GM21737 (cell line): ENCODE measurements around the gene MYL5.
"Not testable (repeated sequence)": the region's sequence is repeated elsewhere in the genome, so short reads cannot be mapped to it uniquely, and the experiment has no call there.

Experiments used
- ATAC-seq: cut with Tn5 transposase; IDR thresholded peaks from one replicate; pipeline ENCODE4 v1.9.1; 2021; ENCODE audit warnings: mild to moderate bottlenecking, moderate library complexity; ENCODE audit not compliant: unreplicated experiment

Gene MYL5

DNA sequence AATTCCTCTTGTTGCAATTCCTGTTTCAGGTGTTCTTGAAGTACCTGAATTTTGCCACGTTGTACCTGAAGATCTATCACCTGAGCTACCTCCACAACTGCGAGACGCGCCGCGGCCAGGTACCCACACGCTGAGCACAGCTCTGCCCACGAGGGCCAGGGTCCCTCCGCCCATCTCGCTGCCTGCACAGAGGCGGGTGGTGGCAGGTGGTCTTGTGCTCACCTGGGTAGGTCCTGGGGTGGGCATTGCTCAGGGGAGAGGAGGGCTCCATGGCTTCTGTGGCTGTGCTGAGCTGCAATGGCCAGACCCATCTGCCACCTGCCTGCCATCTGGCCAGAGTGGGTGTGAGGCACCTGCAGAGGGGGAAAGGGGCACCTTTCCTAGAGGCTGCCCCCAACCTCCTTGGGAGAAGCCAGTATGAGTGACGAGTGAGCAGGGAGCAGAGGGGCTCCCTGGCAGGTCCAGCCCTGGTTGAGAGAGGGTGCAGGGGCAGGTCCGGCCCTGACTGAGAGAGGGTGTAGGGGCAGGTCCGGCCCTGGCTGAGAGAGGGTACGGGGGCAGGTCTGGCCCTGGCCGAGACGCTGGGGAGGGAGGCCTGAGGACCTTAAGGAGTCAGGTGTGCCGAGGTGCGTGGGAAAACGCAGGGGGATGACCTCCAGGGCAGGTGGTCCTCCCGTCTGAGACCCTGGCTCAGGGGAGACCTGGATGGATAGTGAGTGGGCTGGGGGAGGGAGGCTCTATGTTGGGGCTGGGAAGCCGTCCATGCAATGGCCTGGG is 38.3 kb upstream of the MYL5 start:
- ATAC-seq: no peak

DNA sequence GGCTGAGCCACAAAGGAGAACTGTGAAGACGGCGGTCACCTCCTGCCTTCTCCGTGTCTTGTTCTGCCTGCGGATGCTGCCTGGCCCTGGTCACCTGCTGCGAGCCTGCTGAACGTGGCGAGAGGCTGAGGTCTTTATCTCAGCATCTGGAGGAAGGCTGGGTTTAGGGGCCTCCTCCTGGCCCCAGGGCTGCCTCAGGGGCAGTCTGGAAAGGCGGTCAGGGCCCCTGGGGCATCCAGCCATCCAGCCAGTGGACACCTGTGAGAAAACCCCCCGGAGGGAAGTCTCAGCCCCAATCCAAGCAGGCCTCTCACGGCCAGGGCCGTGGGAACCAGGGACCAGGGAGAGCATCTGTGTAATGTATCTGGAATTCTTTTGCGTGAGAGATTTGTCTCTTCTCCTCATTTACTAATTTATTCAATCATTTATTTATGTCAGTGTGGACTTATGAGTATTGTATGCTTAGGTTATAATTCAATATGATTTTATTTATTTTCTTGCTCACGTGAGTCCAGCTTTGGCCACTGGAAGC is 37.6 kb upstream of the MYL5 start:
- ATAC-seq: no peak

DNA sequence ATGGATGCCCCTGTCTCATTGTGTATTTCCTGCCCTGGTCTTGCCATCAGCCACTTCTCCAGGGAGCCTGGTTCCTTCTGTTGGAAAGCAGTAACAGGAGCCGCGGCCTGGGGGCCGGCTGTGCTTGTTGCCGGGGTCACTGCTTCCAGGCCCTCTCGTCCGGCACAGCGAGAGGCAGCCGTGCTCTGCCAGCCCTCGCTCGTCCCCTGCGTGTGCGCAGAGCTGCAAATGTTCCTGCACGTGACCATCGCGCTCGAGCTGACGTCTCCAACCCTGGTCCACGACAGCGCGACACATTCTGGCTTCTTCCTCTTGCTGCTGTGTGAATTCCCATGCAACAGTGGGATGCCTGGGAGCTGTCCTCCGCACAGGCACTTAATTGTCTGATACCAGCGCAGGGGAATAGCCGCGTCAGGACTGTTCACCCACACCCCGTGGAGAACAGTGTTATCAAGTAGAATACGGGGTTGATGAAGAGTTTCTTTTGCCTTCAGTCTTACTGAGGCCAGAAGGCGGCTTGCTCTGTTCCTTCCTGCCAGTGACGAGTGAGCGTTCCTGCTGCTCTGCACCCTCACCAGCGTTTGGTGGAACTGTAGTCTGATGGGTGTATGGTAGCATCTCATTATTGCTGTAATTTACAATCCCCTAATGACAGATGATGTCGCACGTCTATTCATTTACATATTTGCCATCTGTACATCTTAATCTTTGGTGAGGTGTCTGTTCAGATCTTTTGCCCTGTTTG is 36.6 kb upstream of the MYL5 start:
- ATAC-seq: no peak

DNA sequence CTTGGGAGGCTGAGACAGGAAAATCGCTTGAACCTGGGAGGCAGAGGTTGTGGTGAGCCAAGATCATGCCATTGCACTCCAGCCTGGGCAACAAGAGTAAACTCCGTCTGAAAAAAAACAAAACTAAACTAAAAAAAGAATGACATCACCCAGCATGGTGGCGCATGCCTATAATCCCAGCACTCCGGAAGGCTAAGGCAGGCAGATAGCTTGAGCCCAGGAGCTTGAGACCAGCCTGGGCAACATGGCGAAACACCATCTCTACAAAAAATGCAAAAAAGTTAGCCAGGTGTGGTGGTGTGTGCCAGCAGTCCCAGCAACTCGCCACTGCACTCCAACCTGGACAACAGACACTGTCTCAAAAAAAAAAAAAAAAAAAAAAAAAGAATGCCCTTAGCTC is 32.0 kb upstream of the MYL5 start:
- ATAC-seq: not testable (repeated sequence)

DNA sequence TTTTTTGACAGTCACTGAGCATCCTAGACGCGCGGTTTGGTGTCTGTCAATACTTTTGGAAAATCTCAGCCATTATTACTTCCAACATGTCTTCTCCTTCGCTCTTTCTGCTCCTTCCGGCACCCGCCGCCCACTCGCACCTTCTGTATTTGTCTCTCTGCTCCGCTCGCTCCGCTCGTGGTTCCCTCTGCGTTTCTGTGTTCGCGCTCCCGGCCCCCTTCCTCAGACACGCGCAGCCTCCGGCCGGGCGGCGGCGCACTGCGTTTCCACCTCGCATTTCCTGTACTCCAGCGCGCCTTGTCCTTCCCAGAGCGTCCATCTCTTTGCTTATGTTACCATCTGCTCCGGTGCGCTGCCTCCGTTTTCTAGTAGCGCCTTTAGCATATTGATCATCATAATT is 27.9 kb upstream of the MYL5 start:
- ATAC-seq: no peak

DNA sequence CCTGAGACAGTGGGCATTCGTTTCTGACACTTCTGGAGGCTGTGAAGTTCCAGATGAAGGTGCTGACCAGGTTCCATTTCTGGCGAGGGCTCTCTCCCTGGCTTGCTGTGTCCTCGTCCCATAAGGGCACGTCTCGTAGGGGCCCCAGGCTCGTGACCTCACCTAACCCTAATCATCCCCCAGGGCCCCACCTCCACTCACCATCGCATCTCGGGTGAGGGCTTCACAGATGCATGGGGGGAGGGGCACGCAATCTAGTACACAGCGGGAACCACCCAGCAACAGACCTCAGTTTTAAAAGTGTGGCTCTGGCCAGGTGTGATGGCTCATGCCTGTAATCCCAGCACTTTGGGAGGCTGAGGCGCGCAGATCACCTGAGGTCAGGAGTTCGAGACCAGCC is 26.9 kb upstream of the MYL5 start:
- ATAC-seq: no peak

DNA sequence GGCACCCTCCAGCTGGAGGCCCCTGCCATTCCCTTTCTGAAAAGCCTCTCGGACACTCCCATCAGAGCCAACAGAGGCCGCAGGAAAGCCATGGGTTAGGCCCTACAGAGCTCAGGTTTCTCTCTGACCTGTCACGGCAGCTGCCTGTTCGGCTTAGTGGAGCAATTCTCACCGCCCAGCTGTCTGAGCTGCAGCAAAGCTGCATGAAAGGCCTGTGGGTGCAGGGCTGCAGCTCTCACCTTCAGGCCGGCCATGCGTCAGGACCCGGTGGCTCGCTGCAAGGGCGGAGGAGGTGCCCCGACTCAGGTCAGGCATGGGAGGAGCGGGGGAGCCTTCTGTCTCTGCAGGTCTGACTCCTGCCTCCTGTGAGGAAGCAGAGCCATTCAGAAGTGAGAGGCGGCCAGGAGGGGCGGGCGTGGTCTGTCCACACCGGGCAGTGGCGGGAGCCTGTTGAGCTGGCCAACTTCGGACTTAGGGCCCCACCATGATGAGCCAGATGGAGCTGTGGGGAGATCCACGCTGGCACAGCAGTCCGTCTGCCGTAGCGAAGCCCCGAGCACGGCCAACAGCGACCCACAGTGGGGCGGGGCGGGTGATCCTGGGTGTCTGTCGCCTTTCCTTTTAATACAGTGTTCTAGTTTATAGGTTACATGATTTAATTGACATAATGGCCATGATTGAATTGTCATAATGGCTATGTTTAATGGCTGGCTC is 25.6 kb upstream of the MYL5 start:
- no peak for ATAC-seq

DNA sequence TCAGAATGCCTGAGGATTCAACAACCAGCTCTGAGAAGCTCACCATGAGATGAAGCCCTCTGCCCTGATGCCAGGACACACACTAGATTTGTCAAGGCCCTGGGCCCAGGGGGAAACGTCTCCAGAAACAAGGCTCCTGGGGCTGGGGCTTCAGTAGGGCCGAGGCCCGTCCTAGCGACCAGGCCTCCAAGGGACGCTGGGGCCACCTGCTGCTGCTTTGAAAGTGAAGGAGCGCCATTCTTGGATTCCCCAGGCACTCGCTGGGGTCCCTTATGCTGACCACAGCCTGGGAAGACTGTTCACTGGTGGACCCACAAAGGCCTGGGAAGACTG is 25.1 kb upstream of the MYL5 start:
- no peak for ATAC-seq

DNA sequence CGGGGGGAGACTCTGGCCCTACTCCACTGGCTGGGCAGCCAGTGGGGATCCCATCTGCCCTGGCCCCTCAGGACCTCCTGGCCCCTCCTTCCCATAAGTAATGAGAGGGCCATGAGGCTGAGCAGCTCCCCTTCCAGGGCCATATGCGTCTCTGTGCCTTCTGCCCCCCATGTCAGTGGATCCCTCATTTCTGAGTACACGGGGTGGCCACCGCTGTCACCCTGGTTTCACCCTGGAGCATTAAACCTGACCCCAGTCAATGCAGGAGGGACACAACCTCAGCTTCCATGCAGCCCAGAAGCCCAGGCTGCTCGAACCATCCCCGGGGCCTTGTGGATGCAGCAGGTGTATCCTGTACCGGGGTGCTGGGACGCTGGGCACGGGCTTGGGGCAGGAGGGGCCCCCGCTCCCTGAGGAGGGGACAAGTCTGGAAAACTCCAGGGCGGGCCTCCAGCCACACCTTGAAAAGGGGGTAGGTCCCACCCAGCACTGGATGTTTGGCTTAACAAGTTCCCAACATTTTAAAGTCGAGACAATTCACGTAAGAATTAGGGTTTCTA is 24.5 kb upstream of the MYL5 start:
- no peak for ATAC-seq

DNA sequence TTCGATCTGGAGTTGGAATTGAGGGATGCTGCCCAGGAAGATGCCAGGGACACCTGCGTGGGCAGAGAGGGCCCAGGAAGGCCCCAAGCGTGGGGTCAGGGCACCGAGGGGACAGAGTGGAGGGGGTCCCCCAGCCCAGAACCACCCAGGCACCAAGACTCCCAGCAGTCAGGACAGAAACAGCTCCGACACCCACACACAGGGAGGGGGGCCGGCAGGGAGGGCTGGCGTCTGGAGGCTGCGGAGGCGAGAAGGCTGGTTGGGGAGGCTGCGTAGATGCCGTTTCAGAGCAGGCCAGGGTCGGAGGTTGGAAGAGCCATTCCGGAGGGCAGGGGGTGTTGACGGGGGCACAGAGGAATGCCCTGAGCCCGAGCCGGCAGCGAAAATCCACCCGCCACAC is 23.9 kb upstream of the MYL5 start:
- ATAC-seq: no peak

DNA sequence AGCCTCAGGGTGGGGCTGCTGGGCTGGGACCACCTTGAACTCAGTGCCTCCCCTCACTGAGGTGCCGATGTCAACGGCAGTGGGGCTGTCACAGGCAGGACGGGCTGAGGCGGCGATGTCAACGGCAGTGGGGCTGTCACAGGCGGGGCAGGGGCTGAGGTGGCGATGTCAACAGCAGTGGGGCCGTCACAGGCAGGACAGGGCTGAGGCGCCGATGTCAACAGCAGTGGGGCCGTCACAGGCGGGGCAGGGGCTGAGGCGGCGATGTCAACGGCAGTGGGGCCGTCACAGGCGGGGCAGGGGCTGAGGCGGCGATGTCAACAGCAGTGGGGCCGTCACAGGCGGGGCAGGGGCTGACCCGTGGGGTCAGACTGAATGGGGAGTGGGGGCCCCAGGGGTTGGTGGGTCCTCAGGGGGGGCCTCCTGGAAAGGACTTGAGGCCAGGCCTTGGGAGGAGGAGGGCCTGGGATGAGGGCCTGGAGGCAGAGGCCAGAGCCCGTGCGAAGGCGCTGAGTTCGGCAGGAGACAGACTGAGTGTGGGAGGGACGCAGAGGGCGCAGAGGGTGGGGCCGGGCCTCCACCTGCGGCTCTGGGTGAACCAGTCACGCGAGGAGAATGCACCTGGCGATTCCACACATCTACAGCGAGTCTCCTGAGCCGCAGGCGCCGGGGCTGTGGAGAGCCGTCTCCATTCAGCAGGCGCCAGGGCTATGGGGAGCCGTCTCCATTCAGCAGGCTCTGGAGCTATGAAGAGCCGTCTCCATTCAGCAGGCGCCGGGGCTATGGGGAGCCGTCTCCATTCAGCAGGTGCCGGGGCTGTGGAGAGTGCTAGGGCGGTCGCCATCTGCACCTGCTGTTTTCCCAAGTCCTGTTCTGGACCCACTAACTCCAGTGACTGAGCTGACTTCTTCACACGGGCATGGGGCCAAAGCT is 23.1 kb upstream of the MYL5 start:
- no peak for ATAC-seq

DNA sequence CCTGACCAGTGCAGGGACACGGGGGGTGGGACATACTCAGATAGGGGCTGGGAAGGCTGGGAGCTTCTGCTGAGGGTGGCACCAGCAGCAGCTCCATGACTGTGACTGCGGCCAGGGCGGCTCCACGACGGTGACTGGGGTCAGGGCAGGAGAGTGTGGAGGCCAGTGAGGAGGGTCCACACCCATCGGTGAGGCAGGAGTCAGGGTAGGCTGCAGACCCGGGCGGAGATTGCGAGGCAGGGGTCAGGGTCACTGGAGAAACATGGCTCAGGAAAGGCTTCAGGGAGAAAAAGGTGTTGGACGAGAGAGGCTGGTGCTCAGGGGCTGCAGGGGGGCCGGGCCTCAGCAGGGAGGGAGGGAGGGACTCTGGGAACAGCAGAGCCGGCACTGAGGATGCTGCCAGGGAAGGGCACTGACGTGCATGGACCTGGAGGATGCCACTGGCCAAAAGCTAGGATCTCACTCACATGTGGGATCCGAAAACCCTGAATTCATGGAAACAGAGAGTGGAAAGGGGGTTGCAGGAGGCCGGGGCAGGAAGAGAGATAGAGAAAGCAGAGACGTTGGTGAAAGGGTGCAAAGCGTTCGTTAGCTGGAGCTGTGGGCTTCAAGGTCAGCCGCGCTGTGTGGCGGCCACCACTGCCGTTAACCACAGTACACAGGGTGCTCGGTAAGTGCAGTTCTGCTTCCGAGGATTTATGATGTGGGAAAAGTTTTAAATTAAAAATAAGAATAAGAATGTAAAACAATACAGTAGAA is 22.3 kb upstream of the MYL5 start:
- ATAC-seq: no peak

DNA sequence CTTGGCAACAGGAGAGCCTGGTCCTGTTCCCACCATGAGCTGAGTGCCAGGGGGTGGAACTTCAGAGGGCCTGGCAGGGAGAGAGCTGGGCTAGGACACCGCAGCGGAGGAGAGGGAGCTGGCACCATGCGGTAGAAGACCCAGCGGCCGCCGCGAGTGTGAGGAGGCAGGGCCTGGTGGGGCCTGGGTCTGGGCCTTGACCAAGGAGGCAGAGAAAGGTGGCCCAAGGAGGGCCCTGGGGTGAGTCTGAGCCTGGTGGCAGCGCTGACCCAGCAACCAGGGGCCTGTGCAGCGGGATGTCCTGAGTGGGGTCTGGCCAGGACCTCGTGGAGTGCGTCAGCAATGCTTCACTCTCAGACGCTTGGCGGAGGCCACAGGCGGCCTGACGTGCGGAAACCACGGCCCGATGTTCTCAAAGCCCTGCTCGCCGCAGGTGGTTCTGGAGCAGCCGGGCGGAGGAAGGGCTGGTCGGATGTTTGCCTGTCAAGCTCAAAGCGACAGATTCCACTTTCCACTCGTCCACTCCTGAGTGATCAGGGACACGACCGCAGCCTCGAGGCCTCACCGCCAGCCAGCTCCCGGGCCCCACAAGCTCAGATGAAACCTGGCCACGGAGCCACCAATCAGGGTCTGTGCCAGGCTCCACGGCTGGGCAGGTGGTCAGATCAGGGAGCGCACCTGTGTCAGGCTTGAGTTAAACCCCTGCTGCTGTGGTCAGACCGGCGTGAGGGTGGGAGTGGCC is 21.1 kb upstream of the MYL5 start:
- no peak for ATAC-seq

DNA sequence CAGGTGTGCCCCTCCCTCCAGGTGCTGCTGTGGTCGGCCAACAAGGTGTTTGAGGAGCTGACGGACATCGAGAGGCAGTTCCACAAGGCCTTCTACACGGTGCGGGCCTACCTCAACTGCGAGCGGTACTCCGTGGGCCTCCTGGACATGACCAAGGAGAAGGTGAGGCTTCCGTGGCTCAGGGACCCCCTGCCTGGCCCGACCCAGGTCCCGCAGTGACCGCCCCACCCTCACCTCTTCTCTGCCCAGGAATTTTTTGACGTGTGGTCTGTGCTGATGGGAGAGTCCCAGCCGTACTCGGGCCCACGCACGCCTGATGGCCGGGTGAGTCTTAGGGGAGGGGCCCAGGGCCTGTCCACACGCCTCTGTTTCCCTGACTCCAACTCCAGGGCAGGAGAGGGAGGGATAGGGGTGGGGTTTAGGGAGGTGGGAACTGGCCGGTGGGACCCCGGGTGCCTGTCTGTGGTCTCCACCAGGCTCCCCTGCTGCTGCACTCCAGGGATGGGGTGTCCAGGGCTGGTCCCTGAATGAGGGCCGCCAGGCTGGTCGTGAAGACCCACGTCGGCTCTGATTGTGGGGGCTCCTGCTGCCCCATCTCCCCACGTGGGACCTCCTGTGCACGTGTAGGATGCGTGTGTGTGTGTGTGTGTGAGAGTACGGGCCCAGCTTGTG is 20.4 kb upstream of the MYL5 start:
- ATAC-seq: no peak

DNA sequence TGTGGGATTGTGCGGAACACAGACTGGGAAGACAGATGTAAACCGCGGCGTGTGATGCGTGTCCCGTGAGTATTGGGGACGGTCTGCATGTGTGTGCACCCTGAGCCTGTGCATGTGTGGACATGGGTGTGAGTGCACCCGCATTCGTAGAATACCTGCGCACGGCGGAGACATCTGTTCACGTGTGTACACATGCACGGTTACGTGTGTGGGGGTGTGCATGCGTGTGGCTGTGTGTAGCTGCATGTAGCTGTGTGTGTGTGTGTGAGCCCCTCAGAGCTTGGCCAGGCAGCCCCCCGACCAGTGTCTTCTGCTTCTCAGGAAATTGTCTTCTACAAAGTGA is 19.9 kb upstream of the MYL5 start:
- ATAC-seq: no peak

DNA sequence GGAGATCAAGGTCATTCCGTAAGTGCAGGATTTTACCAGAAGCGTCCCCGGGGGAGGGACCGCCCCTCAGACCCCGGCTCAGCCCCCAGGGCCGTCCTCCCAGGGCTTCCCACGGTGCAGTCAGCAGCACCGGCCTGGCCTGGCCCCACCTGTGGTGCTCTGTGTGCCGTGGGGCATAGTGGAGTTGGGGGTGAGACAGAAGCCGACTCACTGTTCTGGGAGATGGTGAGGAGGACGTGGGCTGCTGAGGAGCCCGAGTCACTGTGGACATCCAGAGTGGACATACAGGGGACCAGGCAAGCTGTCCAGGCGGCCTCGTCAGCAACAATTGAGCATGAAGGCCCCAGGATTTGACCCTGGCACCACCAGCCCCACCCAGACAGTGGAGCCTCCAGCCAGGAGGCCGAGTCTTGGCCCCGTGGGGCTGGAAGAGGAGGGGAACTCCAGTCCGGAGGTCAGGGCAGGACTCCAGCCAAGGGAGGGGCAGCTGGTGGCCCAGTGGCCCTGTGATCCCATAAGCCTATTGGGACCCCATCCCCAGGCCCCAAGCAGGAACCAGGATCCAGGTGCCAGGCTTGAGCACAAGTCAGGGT is 19.4 kb upstream of the MYL5 start:
- ATAC-seq: no peak

DNA sequence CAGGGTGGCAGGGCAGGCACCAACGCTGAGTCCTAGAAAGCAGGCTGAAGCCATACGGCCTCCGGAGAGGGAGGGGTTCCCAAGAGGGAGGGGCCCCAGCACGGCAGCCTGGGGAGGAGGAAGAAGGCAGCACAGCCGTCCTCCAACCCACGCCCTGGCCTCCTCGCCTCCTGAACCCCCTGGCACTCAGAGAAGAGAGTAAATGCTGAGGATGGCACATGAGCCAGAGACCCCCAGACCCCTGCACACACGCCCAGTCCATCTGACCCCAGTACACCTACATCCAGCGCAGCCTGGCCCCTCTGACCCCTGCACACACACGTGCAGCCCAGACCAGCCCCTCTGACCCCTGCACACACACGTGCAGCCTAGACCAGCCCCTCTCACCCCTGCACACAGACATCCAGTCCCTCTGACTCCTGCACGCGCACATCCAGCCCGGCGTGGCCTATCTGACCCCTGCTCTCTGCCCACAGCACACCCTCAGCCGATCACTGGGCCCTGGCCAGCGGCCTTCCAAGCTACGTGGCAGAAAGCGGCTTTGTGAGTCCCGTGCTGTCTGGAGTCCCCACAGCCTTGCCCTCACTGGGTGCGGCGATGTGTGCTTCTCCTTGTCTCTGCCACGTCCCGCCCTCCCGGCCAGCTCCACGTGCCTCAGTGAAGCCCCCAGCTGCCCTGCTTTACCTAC is 18.7 kb upstream of the MYL5 start:
- ATAC-seq: no peak
